ENCODE measurements around the gene GBF1.

The GBF1 gene

GRCh38 chr10:102287991-102288390 is 42.7 kb downstream of the GBF1 start:
- peaks cover 75% of the 10 kb centered on the region for H3K79me2 ChIP-seq (ENCODE audit: insufficient read depth, low read length)
- no peak overlapping the region for H3K27ac ChIP-seq (ENCODE audit: low read length)
- no peaks in the 10 kb centered on the region for H3K27me3 ChIP-seq (ENCODE audit: insufficient read depth, low read length, poor library complexity)
- no peak for TF ChIP-seq CTCF (IDR thresholded peaks at IDR 0.05; ENCODE audit: borderline replicate concordance, extremely low read depth, low read length, poor library complexity, severe bottlenecking)
- no peak for TF ChIP-seq EZH2 (IDR thresholded peaks at IDR 0.05; ENCODE audit: borderline replicate concordance, low read depth, low read length, severe bottlenecking)
- H3K9ac ChIP-seq (ENCODE audit: low read depth, low read length), result no peak overlapping the region
- peaks cover 17% of the 10 kb centered on the region; the same call in 1 of the 2 replicates for H3K36me3 ChIP-seq (ENCODE audit: insufficient read depth, low read length)
- H2AFZ ChIP-seq (ENCODE audit: low read depth, low read length), result no peak overlapping the region
- no peak for DNase-seq
- peaks cover 24% of the 10 kb centered on the region; the same call in 1 of the 2 replicates for H4K20me1 ChIP-seq (ENCODE audit: insufficient read depth, low read length)
- no peak for ATAC-seq (ENCODE audit: insufficient read depth, low read depth)
- H3K4me1 ChIP-seq (ENCODE audit: insufficient read depth, low read length), result no peaks in the 10 kb centered on the region
- H3K4me3 ChIP-seq (ENCODE audit: low read depth in 1 of 2, low read length in 2 of 2), result no peak overlapping the region
- no peak overlapping the region for H3K4me2 ChIP-seq (ENCODE audit: insufficient read depth, low read length)
- no peaks in the 10 kb centered on the region for H3K9me3 ChIP-seq (ENCODE audit: insufficient read depth, low read length, severe bottlenecking)

GRCh38 chr10:102289356-102289755 is 44.0 kb downstream of the GBF1 start:
- H3K79me2 ChIP-seq (ENCODE audit: insufficient read depth, low read length), result peaks cover 75% of the 10 kb centered on the region
- no peak for ATAC-seq (ENCODE audit: insufficient read depth, low read depth)

DNA sequence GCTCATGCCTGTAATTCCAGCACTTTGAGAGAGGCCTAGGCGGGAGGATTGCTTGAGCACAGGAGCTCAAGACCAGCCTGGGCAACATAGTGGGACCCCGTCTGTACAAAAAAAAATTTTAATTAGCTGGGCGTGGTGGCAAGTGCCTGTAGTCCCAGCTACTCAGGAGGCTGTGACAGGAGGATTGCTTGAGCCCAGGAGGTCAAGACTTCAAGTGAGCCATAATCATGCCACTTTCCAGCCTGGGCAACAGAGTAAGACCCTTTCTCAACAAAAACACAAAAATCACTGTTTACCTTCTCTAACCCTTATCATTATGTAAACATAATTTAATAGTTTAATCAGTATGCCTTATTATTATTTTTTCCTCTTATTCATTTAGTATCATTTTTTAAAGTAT is 44.5 kb downstream of the GBF1 start:
- Histone ChIP-seq H3K9ac (ENCODE audit: low read depth, low read length) (no peak overlapping the region), H3K4me2 (ENCODE audit: insufficient read depth, low read length) (no peak overlapping the region), H3K27ac (ENCODE audit: low read length) (no peak overlapping the region), H4K20me1 (ENCODE audit: insufficient read depth, low read length) (peaks cover 21% of the 10 kb centered on the region; the same call in 1 of the 2 replicates), H2AFZ (ENCODE audit: low read depth, low read length) (no peak overlapping the region), H3K27me3 (ENCODE audit: insufficient read depth, low read length, poor library complexity) (no peaks in the 10 kb centered on the region), H3K4me1 (ENCODE audit: insufficient read depth, low read length) (no peaks in the 10 kb centered on the region), H3K36me3 (ENCODE audit: insufficient read depth, low read length) (peaks cover 22% of the 10 kb centered on the region; the same call in 1 of the 2 replicates), H3K4me3 (ENCODE audit: low read depth in 1 of 2, low read length in 2 of 2) (no peak overlapping the region), H3K9me3 (ENCODE audit: insufficient read depth, low read length, severe bottlenecking) (no peaks in the 10 kb centered on the region), H3K79me2 (ENCODE audit: insufficient read depth, low read length) (peaks cover 75% of the 10 kb centered on the region)
- DNase-seq (no peak), ATAC-seq (ENCODE audit: insufficient read depth, low read depth) (no peak)
- TF ChIP-seq EZH2 (IDR thresholded peaks at IDR 0.05; ENCODE audit: borderline replicate concordance, low read depth, low read length, severe bottlenecking) (no peak), CTCF (IDR thresholded peaks at IDR 0.05; ENCODE audit: borderline replicate concordance, extremely low read depth, low read length, poor library complexity, severe bottlenecking) (no peak)

More at GRCh38 chr10:102289356-102289755, 44.0 kb downstream of the GBF1 start:
- Histone ChIP-seq H3K27me3 (ENCODE audit: insufficient read depth, low read length, poor library complexity) (no peaks in the 10 kb centered on the region), H2AFZ (ENCODE audit: low read depth, low read length) (no peak overlapping the region), H3K4me3 (ENCODE audit: low read depth in 1 of 2, low read length in 2 of 2) (no peak overlapping the region), H3K36me3 (ENCODE audit: insufficient read depth, low read length) (peaks cover 18% of the 10 kb centered on the region; the same call in 1 of the 2 replicates), H3K4me2 (ENCODE audit: insufficient read depth, low read length) (no peak overlapping the region), H3K4me1 (ENCODE audit: insufficient read depth, low read length) (no peaks in the 10 kb centered on the region), H3K9me3 (ENCODE audit: insufficient read depth, low read length, severe bottlenecking) (no peaks in the 10 kb centered on the region), H3K27ac (ENCODE audit: low read length) (no peak overlapping the region), H4K20me1 (ENCODE audit: insufficient read depth, low read length) (peaks cover 21% of the 10 kb centered on the region; the same call in 1 of the 2 replicates), H3K9ac (ENCODE audit: low read depth, low read length) (no peak overlapping the region)
- DNase-seq, result no peak
- TF ChIP-seq CTCF (IDR thresholded peaks at IDR 0.05; ENCODE audit: borderline replicate concordance, extremely low read depth, low read length, poor library complexity, severe bottlenecking) (no peak), EZH2 (IDR thresholded peaks at IDR 0.05; ENCODE audit: borderline replicate concordance, low read depth, low read length, severe bottlenecking) (no peak)
